Hepatocyte (in vitro differentiated cells): ENCODE data around the gene FLYWCH2.

Experiments
- CTCF ChIP-seq: fragments of 200-600 bp; sonication (generic); IDR thresholded peaks from 2 replicates; pipeline ENCODE4 v1.5.1; 2016; ENCODE audit warnings: antibody characterized with exemption, mild to moderate bottlenecking; ENCODE audit not compliant: poor library complexity
- EZH2 ChIP-seq: fragments of 200-600 bp; sonication (generic); IDR thresholded peaks from 2 replicates; pipeline ENCODE4 v1.6.1; 2016; ENCODE audit warnings: antibody characterized with exemption, mild to moderate bottlenecking, borderline replicate concordance
- EZH2phosphoT487 ChIP-seq: fragments of 200-600 bp; sonication (generic); IDR thresholded peaks from one replicate; pipeline ENCODE4 v1.6.1; 2018; ENCODE audit warnings: antibody characterized with exemption, mild to moderate bottlenecking, low read depth, moderate library complexity; ENCODE audit not compliant: unreplicated experiment, severe bottlenecking

GRCh38 chr16:2852731-2853507 is 30.1 kb upstream of the FLYWCH2 start:
- TF ChIP-seq CTCF (no peak), EZH2 (no peak), EZH2phosphoT487 (no peak)
